H1 (cell line): ENCODE measurements around the gene ENPP3. TPM values are rescaled to one million over a fixed set of nuclear protein-coding genes. Genes with fewer than 3 reads are reported as not detected.

ENCODE experiments used
- CTCF ChIA-PET: fragments of 300-600 bp; sonication (Branson Sonifier 250); formaldehyde crosslinking; loops from one replicate; lab custom pipeline; 2021; ENCODE audit not compliant: partially characterized antibody; lab: Charles Lee
- POLR2A ChIA-PET: fragments of 300-600 bp; sonication (Branson Sonifier 250); formaldehyde crosslinking; loops from one replicate; lab custom pipeline; 2021; ENCODE audit warnings: inconsistent platforms; ENCODE audit not compliant: partially characterized antibody; lab: Charles Lee
- DNase-seq, 2 experiments: peaks; one replicate each; pipeline versions ENCODE4 v3.0.0 to v3.0.0-alpha.2; 2010 to 2022; ENCODE audit warnings: low spot score in 2 of 2, low read depth in 1 of 2, mixed read lengths in 1 of 2
- FAIRE-seq: peaks from 2 replicates; lab custom pipeline; 2011; peaks lifted over from hg19 to GRCh38; lab: Jason Lieb, UNC
- H2AFZ ChIP-seq: 2 replicates; pipeline ENCODE4 v1.8.1; 2012; ENCODE audit warnings: low read length, inconsistent platforms
- H2AK5ac ChIP-seq: 2 replicates; pipeline ENCODE4 v1.6.1; 2013; ENCODE audit warnings: low read depth, low read length
- H2BK120ac ChIP-seq: replicated peaks from 2 replicates; pipeline ENCODE3; 2013; ENCODE audit warnings: low read depth, low read length, inconsistent platforms
- H2BK12ac ChIP-seq: 2 replicates; pipeline ENCODE4 v1.6.1; 2013; ENCODE audit warnings: low read depth, low read length
- H2BK15ac ChIP-seq: 2 replicates; pipeline ENCODE4 v1.6.1; 2013; ENCODE audit warnings: low read length
- H2BK20ac ChIP-seq: 2 replicates; pipeline ENCODE4 v1.6.1; 2013; ENCODE audit warnings: low read length
- H2BK5ac ChIP-seq: 2 replicates; pipeline ENCODE4 v1.6.1; 2013; ENCODE audit warnings: low read depth, low read length
- H3K14ac ChIP-seq: 2 replicates; pipeline ENCODE4 v1.6.1; 2013; ENCODE audit warnings: inconsistent platforms; ENCODE audit not compliant: insufficient read length
- H3K18ac ChIP-seq: 2 replicates; pipeline ENCODE4 v1.6.1; 2013; ENCODE audit warnings: low read length; ENCODE audit errors: extremely low read depth
- H3K23ac ChIP-seq: 2 replicates; pipeline ENCODE4 v1.6.1; 2013; ENCODE audit warnings: inconsistent platforms; ENCODE audit not compliant: insufficient read length
- H3K23me2 ChIP-seq: 2 replicates; pipeline ENCODE4 v1.6.1; 2013; ENCODE audit warnings: low read depth, low read length
- H3K27ac ChIP-seq: 2 replicates; pipeline ENCODE4 v1.6.1; 2011; ENCODE audit warnings: low read depth, low read length, inconsistent platforms
- H3K27me3 ChIP-seq, 4 experiments: replicated peaks in 1 of 4; 1 replicate in 1 of 4; 2 replicates in 3 of 4; pipeline versions ENCODE4 v1.6.1 to v1.8.1; 2011 to 2013; ENCODE audit warnings: low read length in 3 of 4, mild to moderate bottlenecking in 3 of 4, inconsistent platforms in 2 of 4, mixed read lengths in 2 of 4, moderate library complexity in 1 of 4; ENCODE audit not compliant: control insufficient read depth in 3 of 4, insufficient read depth in 3 of 4; ENCODE audit errors: extremely low read depth in 1 of 4
- H3K36me3 ChIP-seq, 4 experiments: 2 replicates each; pipeline versions ENCODE4 v1.6.1 to v1.8.1; 2011 to 2013; ENCODE audit warnings: mild to moderate bottlenecking in 4 of 4, low read length in 3 of 4, moderate library complexity in 2 of 4, control low read depth in 1 of 4, inconsistent platforms in 1 of 4; ENCODE audit not compliant: insufficient read depth in 4 of 4, control insufficient read depth in 2 of 4
- H3K4ac ChIP-seq: replicated peaks from 2 replicates; pipeline ENCODE3; 2013; ENCODE audit warnings: low read length, low read depth, mixed read lengths, inconsistent platforms; ENCODE audit not compliant: insufficient read length
- H3K4me1 ChIP-seq, 4 experiments: replicated peaks in 1 of 4; 1 replicate in 1 of 4; 2 replicates in 3 of 4; pipeline versions ENCODE4 v1.6.1 to v1.8.1; 2011 to 2013; ENCODE audit warnings: low read length in 3 of 4, inconsistent platforms in 2 of 4, mixed read lengths in 1 of 4; ENCODE audit not compliant: insufficient read depth in 4 of 4, control insufficient read depth in 3 of 4
- H3K4me2 ChIP-seq, 2 experiments: 2 replicates each; pipeline versions ENCODE4 v1.6.1 to v1.8.1; 2011 to 2013; ENCODE audit warnings: low read depth in 2 of 2, low read length in 2 of 2, control low read depth in 1 of 2, inconsistent platforms in 1 of 2, mild to moderate bottlenecking in 1 of 2; ENCODE audit not compliant: insufficient read depth in 1 of 2
- H3K4me3 ChIP-seq, 4 experiments: fragments of 200-600, 300-600 bp in 1 of 4; sonication (generic), shearing (Covaris generic), sonication (Bioruptor Twin) in 1 of 4; 2 replicates each; pipeline versions ENCODE4 v1.5.1 to v1.8.1; 2011 to 2016; ENCODE audit warnings: low read length in 4 of 4, low read depth in 3 of 4, control low read depth in 2 of 4, inconsistent platforms in 2 of 4, mild to moderate bottlenecking in 2 of 4, mixed read lengths in 1 of 4, moderate library complexity in 1 of 4; ENCODE audit not compliant: insufficient read depth in 2 of 4; ENCODE audit errors: extremely low read depth in 1 of 4
- H3K56ac ChIP-seq: replicated peaks from 2 replicates; pipeline ENCODE3; 2013; ENCODE audit warnings: low read depth, mild to moderate bottlenecking, mixed read lengths, low read length, inconsistent platforms; ENCODE audit not compliant: insufficient read length
- H3K79me1 ChIP-seq: 2 replicates; pipeline ENCODE4 v1.6.1; 2013; ENCODE audit warnings: low read depth, low read length, control low read depth
- H3K79me2 ChIP-seq, 2 experiments: 2 replicates each; pipeline versions ENCODE4 v1.6.1 to v1.8.1; 2012 to 2013; ENCODE audit warnings: low read length in 2 of 2, mild to moderate bottlenecking in 2 of 2, inconsistent platforms in 1 of 2; ENCODE audit not compliant: insufficient read depth in 2 of 2, control insufficient read depth in 1 of 2
- H3K9ac ChIP-seq, 4 experiments: replicated peaks in 1 of 4; 1 replicate in 1 of 4; 2 replicates in 3 of 4; pipeline versions ENCODE4 v1.6.1 to v1.8.1; 2011 to 2013; ENCODE audit warnings: low read depth in 3 of 4, low read length in 3 of 4, control low read depth in 2 of 4, mild to moderate bottlenecking in 2 of 4, moderate library complexity in 2 of 4, inconsistent platforms in 1 of 4; ENCODE audit errors: extremely low read depth in 1 of 4
- H3K9me3 ChIP-seq, 2 experiments: 2 replicates each; pipeline versions ENCODE4 v1.6.1 to v1.8.1; 2012 to 2013; ENCODE audit warnings: mild to moderate bottlenecking in 2 of 2, moderate library complexity in 2 of 2, control low read depth in 1 of 2, inconsistent platforms in 1 of 2, low read depth in 1 of 2, low read length in 1 of 2, mixed read lengths in 1 of 2; ENCODE audit not compliant: insufficient read depth in 2 of 2
- H4K20me1 ChIP-seq, 2 experiments: replicated peaks in 1 of 2; 2 replicates each; pipeline versions ENCODE3 to v1.8.1; 2011 to 2013; ENCODE audit warnings: inconsistent platforms in 2 of 2, low read length in 2 of 2, mild to moderate bottlenecking in 1 of 2; ENCODE audit not compliant: insufficient read depth in 2 of 2, control insufficient read depth in 1 of 2
- H4K5ac ChIP-seq: 2 replicates; pipeline ENCODE4 v1.6.1; 2013; ENCODE audit warnings: low read length, low read depth, mixed read lengths, inconsistent platforms; ENCODE audit not compliant: insufficient read length
- H4K8ac ChIP-seq: 2 replicates; pipeline ENCODE4 v1.8.0; 2013; ENCODE audit warnings: mild to moderate bottlenecking, moderate library complexity, low read length, inconsistent platforms; ENCODE audit not compliant: insufficient read depth; ENCODE audit errors: extremely low read depth
- H4K91ac ChIP-seq: replicated peaks from 2 replicates; pipeline ENCODE3; 2013; ENCODE audit warnings: low read length, mixed read lengths, inconsistent platforms; ENCODE audit not compliant: insufficient read length
- CEBPB ChIP-seq: IDR thresholded peaks from 2 replicates; pipeline ENCODE4 v1.6.1; 2012; ENCODE audit warnings: low read depth, low read length
- FOSL1 ChIP-seq: IDR thresholded peaks from 2 replicates; pipeline ENCODE4 v1.6.1; 2011; ENCODE audit warnings: mild to moderate bottlenecking, low read depth, low read length, moderate library complexity; ENCODE audit not compliant: insufficient read depth
- JUN ChIP-seq: IDR thresholded peaks from 2 replicates; pipeline ENCODE4 v1.6.1; 2011; ENCODE audit warnings: low read depth, mild to moderate bottlenecking, improper control_type of control experiment, low read length
- JUND ChIP-seq: IDR thresholded peaks from 2 replicates; pipeline ENCODE4 v1.6.1; 2011; ENCODE audit warnings: mild to moderate bottlenecking, improper control_type of control experiment, low read length
- KDM1A ChIP-seq: fragments of 200-600, 300-600 bp; sonication (generic); IDR thresholded peaks from 2 replicates; pipeline ENCODE4 v1.7.1; 2016; ENCODE audit warnings: mild to moderate bottlenecking, low read length, borderline replicate concordance
- KDM4A ChIP-seq: IDR thresholded peaks from one replicate; pipeline ENCODE4 v1.7.1; 2012; ENCODE audit warnings: low read depth, mild to moderate bottlenecking, moderate library complexity, low read length, inconsistent platforms; ENCODE audit not compliant: severe bottlenecking
- KDM5A ChIP-seq: fragments of 200-600 bp; IDR thresholded peaks from 2 replicates; pipeline ENCODE4 v1.7.1; 2012; ENCODE audit warnings: mild to moderate bottlenecking, low read length, inconsistent platforms, mixed read lengths
- POLR2A ChIP-seq, 2 experiments: IDR thresholded peaks; 1 replicate in 1 of 2; 2 replicates in 1 of 2; pipeline ENCODE4 v1.6.1; 2011; ENCODE audit warnings: low read depth in 2 of 2, low read length in 2 of 2, mild to moderate bottlenecking in 2 of 2; ENCODE audit errors: control extremely low read depth in 1 of 2
- RFX5 ChIP-seq: IDR thresholded peaks from 2 replicates; pipeline ENCODE4 v1.6.1; 2011; ENCODE audit warnings: low read depth, low read length, improper control_type of control experiment, borderline replicate concordance
- RNF2 ChIP-seq: fragments of 200-900, 300-1000 bp; sonication (generic); IDR thresholded peaks from 2 replicates; pipeline ENCODE4 v1.7.1; 2016; ENCODE audit warnings: borderline replicate concordance, low read depth, mild to moderate bottlenecking, antibody characterized with exemption, low read length; ENCODE audit not compliant: poor library complexity, severe bottlenecking; ENCODE audit errors: missing control alignments
- SRF ChIP-seq: IDR thresholded peaks from 2 replicates; pipeline ENCODE4 v1.6.1; 2011; ENCODE audit warnings: mild to moderate bottlenecking, low read depth, low read length, moderate library complexity
- WGBS, 2 experiments: shearing (Covaris generic) in 1 of 2; methylation state at CpG; one replicate each; pipeline versions ENCODE4 v1.1.6 to v1.1.7; 2013 to 2015; ENCODE audit warnings: low lambda C conversion rate in 2 of 2, mixed read lengths in 2 of 2, inconsistent platforms in 1 of 2, low coverage in 1 of 2, missing lambda C conversion rate in 1 of 2; ENCODE audit not compliant: insufficient replicate concordance in 2 of 2, insufficient coverage in 1 of 2, insufficient read length in 1 of 2; ENCODE audit errors: extremely low coverage in 1 of 2, missing lambda C conversion rate in 1 of 2; 5-methylcytosine and 5-hydroxymethylcytosine counted together
- polyA plus RNA-seq, 7 experiments: library from polyadenylated mRNA; depleted of rRNA in 3 of 7; stranded (reverse) in 5 of 7; unstranded in 2 of 7; fragments of >200 nt in 5 of 7; fragments of 200-250 nt in 2 of 7; gene quantifications; 1 replicate in 5 of 7; 2 replicates in 1 of 7; 4 replicates in 1 of 7; pipeline versions ENCODE4 v1.2.1 to v1.2.3, GENCODE V29; 2011 to 2013; ENCODE audit warnings: missing spikeins in 2 of 7, mixed read lengths in 2 of 7
- total RNA-seq: library from RNA; stranded (reverse); fragmentation: NEBNext Ultra II Directional; extraction: Animal tissue kit (Norgen Biotek cat#: 25700); gene quantifications from 2 replicates; pipeline ENCODE4 v1.2.1, GENCODE V29; 2021
- TF ChIP-seq, protein P1 (sequence below): IDR thresholded peaks from 2 replicates; pipeline ENCODE4 v1.6.1; 2012; ENCODE audit warnings: inconsistent platforms

The ENPP3 gene
- total and polyA plus RNA-seq, 2 of the 8 experiments (the other 6 are each of a cell fraction or from before 2014, with no cell fraction given) = 0.11 TPM; not detected in 1

DNA sequence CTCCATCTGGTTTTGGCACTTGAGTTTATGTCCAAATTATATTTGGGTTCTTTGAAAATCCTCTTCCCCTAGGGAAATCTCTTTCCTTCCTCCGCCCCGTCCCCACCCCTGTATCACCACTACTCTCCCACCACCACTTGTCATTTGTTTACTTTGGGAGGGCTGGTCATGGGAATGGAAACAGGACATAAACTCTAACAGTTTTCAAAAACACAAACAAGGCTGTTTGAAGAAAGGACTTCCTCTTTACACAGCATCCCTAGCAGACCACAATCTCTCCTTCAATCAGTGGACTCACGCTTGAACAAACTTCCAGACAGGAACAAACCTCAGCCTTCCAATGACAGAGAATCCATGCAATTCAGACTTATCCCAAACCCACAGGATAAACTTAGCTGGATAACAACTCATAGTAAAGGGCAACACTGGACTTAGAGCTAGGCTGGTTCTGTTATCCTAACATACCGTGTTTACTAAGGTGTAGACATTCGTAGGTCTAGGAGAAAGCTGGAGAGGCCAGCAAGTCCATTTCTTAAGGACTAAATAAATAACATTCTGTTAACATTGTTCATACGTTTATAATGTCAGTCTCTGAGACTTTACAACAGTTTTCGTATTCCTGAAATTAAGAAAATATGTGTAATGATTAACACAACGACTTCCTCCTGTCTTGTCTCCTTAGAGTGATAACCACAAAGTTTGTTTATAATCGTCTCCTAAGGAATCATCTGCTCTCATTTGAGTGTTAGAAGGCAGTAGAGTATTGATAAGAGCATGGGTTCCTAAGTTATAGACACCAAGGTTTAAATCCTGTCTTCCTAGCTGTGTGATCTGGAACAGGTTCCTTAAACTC, 117.8 kb downstream of the ENPP3 start:
- TF ChIP-seq FOSL1 = no peak
- TF ChIP-seq RFX5 = no peak
- no peak for TF ChIP-seq JUN
- no peak for TF ChIP-seq SRF
- no peak for TF ChIP-seq CEBPB
- TF ChIP-seq, protein P1, sequence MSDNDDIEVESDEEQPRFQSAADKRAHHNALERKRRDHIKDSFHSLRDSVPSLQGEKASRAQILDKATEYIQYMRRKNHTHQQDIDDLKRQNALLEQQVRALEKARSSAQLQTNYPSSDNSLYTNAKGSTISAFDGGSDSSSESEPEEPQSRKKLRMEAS = no peak
- TF ChIP-seq RNF2 = no peak
- no peak for TF ChIP-seq KDM4A
- TF ChIP-seq KDM5A = no peak
- TF ChIP-seq JUND = no peak
- TF ChIP-seq KDM1A = no peak
- no peak for TF ChIP-seq POLR2A (IDR thresholded peaks at IDR 0.05; ENCODE audit: control extremely low read depth in 1 of 2, low read depth in 2 of 2, low read length in 2 of 2)
- Histone ChIP-seq H3K14ac (no peak overlapping the region), H4K91ac (no peak overlapping the region), H2BK15ac (no peak overlapping the region), H3K27ac (no peak overlapping the region), H4K8ac (no peak overlapping the region), H3K4ac (no peak overlapping the region), H3K27me3 (no peaks in the 10 kb centered on the region), H3K23ac (no peak overlapping the region), H3K4me1 (no peaks in the 10 kb centered on the region), H3K4me2 (no peak overlapping the region), H3K79me1 (no peaks in the 10 kb centered on the region), H4K5ac (no peak overlapping the region), H2BK12ac (no peak overlapping the region), H4K20me1 (no peaks in the 10 kb centered on the region), H3K56ac (no peak overlapping the region), H2AK5ac (no peak overlapping the region), H3K9me3 (no peaks in the 10 kb centered on the region), H2AFZ (no peak overlapping the region), H2BK120ac (no peak overlapping the region), H3K36me3 (no peaks in the 10 kb centered on the region; a peak in 1 of 8 replicates), H3K18ac (no peak overlapping the region), H3K9ac (no peak overlapping the region; a peak in 1 of 7 replicates), H2BK20ac (no peak overlapping the region), H2BK5ac (no peak overlapping the region), H3K4me3 (no peak overlapping the region), H3K79me2 (no peaks in the 10 kb centered on the region), H3K23me2 (no peaks in the 10 kb centered on the region)
- CTCF ChIA-PET = interaction anchor here (1.4 kb wide), 2 partner anchors 18 to 161 kb away, joined by 3 to 4 read pairs; no protein-coding TSS in a partner anchor
- FAIRE-seq (no peak), DNase-seq (no peak)
- 87% methylated on average over 9 of the region's 9 CpGs; no CpG with 5 or more reads in 1 of the 2 experiments for WGBS, 2 experiments
- POLR2A ChIA-PET = interaction anchor here (1.2 kb wide), 1 partner anchor 163 kb away, joined by 3 read pairs; no protein-coding TSS in a partner anchor
